Measurements from ENCODE around the gene COPE. TPM values are rescaled to one million over a fixed set of nuclear protein-coding genes. Genes with fewer than 3 reads are reported as not detected.
"Not testable (repeated sequence)": the region's sequence is repeated elsewhere in the genome, so short reads cannot be mapped to it uniquely, and the experiment has no call there.

The COPE gene
- total RNA-seq, 4 donors from 2014 or later: 170 to 245 (median 224) TPM

DNA sequence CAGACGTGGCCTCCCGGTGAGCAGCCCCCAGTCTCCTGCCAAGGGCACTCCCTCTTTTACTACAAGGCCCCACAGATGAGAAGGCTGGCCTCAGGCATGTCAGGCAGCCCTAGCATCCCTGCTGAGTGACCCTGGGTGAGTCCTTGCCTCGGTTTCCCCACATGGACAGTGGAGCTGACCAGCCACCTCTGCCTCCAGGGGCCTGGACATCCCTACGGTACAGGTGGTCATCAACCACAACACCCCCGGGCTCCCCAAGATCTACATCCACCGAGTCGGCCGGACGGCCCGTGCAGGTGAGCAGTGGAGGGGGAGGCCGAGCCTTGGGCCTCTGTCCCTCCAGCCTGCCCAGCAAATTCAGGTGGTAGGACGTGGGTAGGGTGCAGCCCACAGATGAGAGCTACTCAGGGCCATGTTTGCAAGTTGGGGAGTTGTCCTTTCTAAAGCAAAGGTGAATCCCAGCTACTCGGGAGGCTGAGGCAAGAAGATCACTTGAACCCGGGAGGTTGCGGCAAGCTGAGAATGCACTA is 5.6 kb upstream of the COPE start:
- DNase-seq: no peak

DNA sequence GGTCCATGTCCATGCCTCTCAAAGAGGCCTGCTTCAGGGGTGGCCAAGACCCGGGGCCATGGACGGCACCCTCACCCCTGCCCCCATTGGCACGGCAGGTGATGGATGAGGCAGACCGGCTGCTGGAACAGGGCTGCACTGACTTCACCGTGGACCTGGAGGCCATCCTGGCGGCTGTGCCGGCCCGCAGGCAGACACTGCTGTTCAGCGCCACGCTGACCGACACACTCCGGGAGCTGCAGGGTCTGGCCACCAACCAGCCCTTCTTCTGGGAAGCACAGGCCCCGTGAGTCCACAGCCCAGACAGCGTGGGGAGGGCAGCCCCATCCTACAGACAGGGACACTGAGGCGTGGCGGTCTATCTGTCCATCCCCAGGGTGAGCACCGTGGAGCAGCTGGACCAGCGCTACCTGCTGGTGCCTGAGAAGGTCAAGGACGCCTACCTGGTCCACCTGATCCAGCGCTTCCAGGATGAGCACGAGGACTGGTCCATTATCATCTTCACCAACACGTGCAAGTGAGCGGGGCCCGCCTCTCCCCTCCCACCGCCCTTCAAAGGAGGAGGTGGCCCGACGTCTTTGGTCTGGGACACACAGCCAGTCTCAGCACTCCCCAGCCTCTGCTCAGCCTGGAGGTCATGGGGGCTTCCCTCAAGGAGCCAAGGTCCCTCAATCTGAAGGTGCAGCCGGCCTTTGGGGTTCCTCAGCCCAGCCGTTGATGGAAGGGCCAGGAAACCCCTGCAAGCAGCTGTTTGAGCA is 3.2 kb upstream of the COPE start:
- H3K4me1 ChIP-seq: peaks cover 15 to 29% (median 22%) of the 10 kb centered on the region in 3 donors
- no peak for DNase-seq
- H3K27me3 ChIP-seq: no peaks in the 10 kb centered on the region
- TF ChIP-seq CTCF (IDR thresholded peaks at IDR 0.05) (no peak), POLR2A (IDR thresholded peaks at IDR 0.05) (no peak)
- no peaks in the 10 kb centered on the region for H3K9me3 ChIP-seq
- H3K4me3 ChIP-seq: no peak overlapping the region
- intact Hi-C loops (cut with DNase I): no loop called here
- H3K36me3 ChIP-seq: peaks cover 35 to 67% (median 39%) of the 10 kb centered on the region in 3 donors
- 70 to 90% methylated on average over 2 to 6 of the region's 29 CpGs for WGBS, 2 donors
- no peak overlapping the region for H3K27ac ChIP-seq

More for the DNA sequence above, 5.6 kb upstream of the COPE start:
- Histone ChIP-seq H3K27ac (no peak overlapping the region), H3K36me3 (peaks cover 46 to 91% (median 50%) of the 10 kb centered on the region in 3 donors), H3K4me3 (no peak overlapping the region), H3K27me3 (no peaks in the 10 kb centered on the region), H3K4me1 (peaks cover 10 to 15% (median 11%) of the 10 kb centered on the region in 3 donors), H3K9me3 (no peaks in the 10 kb centered on the region)
- WGBS, 2 donors: 97% methylated on average over 4 to 6 of the region's 15 CpGs
- intact Hi-C loops (cut with DNase I): no loop called here
- TF ChIP-seq POLR2A (IDR thresholded peaks at IDR 0.05) (no peak), CTCF (IDR thresholded peaks at IDR 0.05) (no peak)

GRCh38 chr19:18921593-18921992 is 2.4 kb upstream of the COPE start:
- TF ChIP-seq CTCF (IDR thresholded peaks at IDR 0.05) (no peak), POLR2A (IDR thresholded peaks at IDR 0.05) (no peak)
- H3K36me3 ChIP-seq: peaks cover 35 to 60% (median 37%) of the 10 kb centered on the region in 3 donors

GRCh38 chr19:18920400-18920799 is 1.2 kb upstream of the COPE start:
- Histone ChIP-seq H3K9me3 (no peaks in the 10 kb centered on the region), H3K4me1 (peaks cover 15 to 48% (median 25%) of the 10 kb centered on the region in 3 donors), H3K27me3 (no peaks in the 10 kb centered on the region), H3K36me3 (peaks cover 28 to 60% (median 30%) of the 10 kb centered on the region in 3 donors), H3K27ac (peak overlapping the region in 3 of 4 donors; percentile 88 to 96 (median 91)), H3K4me3 (peak overlapping the region; percentile 75 to 99 (median 88))
- no peak for DNase-seq
- TF ChIP-seq POLR2A (IDR thresholded peaks at IDR 0.05): no peak
- intact Hi-C loops (cut with DNase I): no loop called here
- 50 to 57% methylated on average over 9 of the region's 9 CpGs for WGBS, 2 donors

More at GRCh38 chr19:18921593-18921992, 2.4 kb upstream of the COPE start:
- no peak overlapping the region for H3K4me3 ChIP-seq
- DNase-seq: no peak
- no peaks in the 10 kb centered on the region for H3K27me3 ChIP-seq
- no peak overlapping the region for H3K27ac ChIP-seq
- peaks cover 15 to 37% (median 25%) of the 10 kb centered on the region in 3 donors for H3K4me1 ChIP-seq
- WGBS, 2 donors: 60 to 89% methylated on average over 1 to 6 of the region's 17 CpGs
- intact Hi-C loops (cut with DNase I): no loop called here
- H3K9me3 ChIP-seq: no peaks in the 10 kb centered on the region

DNA sequence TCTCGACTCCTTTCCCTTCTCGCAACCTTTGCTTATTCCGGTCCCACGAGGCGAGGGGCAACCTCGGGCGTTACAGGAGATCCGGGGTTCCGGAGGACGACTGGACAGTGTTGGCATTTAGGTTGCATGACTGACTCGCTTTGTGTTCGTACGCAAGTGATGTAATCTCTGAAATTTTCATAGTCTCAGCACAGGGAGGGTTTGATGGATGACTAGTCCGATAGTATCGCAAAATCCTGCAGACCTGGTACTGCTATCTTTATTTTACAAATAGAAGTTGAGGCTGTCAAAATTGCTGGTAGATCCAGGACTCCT is 670 bp upstream of the COPE start:
- DNase-seq: no peak
- Histone ChIP-seq H3K27ac (peak overlapping the region; percentile 83 to 96 (median 90)), H3K4me3 (peak overlapping the region; percentile 75 to 99 (median 88)), H3K36me3 (peaks cover 22 to 60% (median 30%) of the 10 kb centered on the region in 3 donors), H3K4me1 (peaks cover 15 to 54% (median 25%) of the 10 kb centered on the region in 3 donors), H3K9me3 (no peaks in the 10 kb centered on the region), H3K27me3 (no peaks in the 10 kb centered on the region)
- 0 to 2% methylated on average over 8 to 9 of the region's 15 CpGs for WGBS, 2 donors
- TF ChIP-seq CTCF (IDR thresholded peaks at IDR 0.05) (no peak), POLR2A (IDR thresholded peaks at IDR 0.05) (no peak)
- intact Hi-C loops (cut with DNase I): no loop called here

- Histone ChIP-seq H3K36me3 (peaks cover 8 to 60% (median 24%) of the 10 kb centered on the region in 3 donors), H3K4me1 (peaks cover 19 to 54% (median 25%) of the 10 kb centered on the region in 3 donors)
- 56 to 73% methylated on average over 2 to 4 of the region's 9 CpGs for WGBS, 2 donors
- H3K4me3 ChIP-seq; H3K9me3 ChIP-seq; intact Hi-C loops (cut with DNase I); H3K27ac ChIP-seq; H3K27me3 ChIP-seq; DNase-seq: not testable (repeated sequence)
Observed at GRCh38 chr19:18917593-18917992, 1.6 kb downstream of the COPE start.
